ENCODE data around the gene KLF9.

Gene KLF9

GRCh38 chr9:70448919-70449318, 34.5 kb upstream of the KLF9 start:
- H3K79me2 ChIP-seq (ENCODE audit: insufficient read depth, low read length): no peaks in the 10 kb centered on the region

GRCh38 chr9:70444904-70445303, 30.4 kb upstream of the KLF9 start:
- no peak for TF ChIP-seq EZH2 (IDR thresholded peaks at IDR 0.05; ENCODE audit: borderline replicate concordance, low read length)
- TF ChIP-seq, protein P1, sequence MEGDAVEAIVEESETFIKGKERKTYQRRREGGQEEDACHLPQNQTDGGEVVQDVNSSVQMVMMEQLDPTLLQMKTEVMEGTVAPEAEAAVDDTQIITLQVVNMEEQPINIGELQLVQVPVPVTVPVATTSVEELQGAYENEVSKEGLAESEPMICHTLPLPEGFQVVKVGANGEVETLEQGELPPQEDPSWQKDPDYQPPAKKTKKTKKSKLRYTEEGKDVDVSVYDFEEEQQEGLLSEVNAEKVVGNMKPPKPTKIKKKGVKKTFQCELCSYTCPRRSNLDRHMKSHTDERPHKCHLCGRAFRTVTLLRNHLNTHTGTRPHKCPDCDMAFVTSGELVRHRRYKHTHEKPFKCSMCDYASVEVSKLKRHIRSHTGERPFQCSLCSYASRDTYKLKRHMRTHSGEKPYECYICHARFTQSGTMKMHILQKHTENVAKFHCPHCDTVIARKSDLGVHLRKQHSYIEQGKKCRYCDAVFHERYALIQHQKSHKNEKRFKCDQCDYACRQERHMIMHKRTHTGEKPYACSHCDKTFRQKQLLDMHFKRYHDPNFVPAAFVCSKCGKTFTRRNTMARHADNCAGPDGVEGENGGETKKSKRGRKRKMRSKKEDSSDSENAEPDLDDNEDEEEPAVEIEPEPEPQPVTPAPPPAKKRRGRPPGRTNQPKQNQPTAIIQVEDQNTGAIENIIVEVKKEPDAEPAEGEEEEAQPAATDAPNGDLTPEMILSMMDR (IDR thresholded peaks at IDR 0.05; ENCODE audit: low read length): no peak
- Histone ChIP-seq H3K9ac (ENCODE audit: low read length) (no peak overlapping the region), H3K4me2 (ENCODE audit: low read length) (no peak overlapping the region), H3K27ac (ENCODE audit: low read depth, low read length, poor library complexity, severe bottlenecking) (no peak overlapping the region), H3K9me3 (ENCODE audit: low read length) (no peaks in the 10 kb centered on the region), H3K36me3 (ENCODE audit: insufficient read depth, low read length) (no peaks in the 10 kb centered on the region), H3F3A (ENCODE audit: insufficient read depth, low read length) (no peaks in the 10 kb centered on the region), H2AFZ (ENCODE audit: low read length) (no peak overlapping the region), H3K4me1 (ENCODE audit: insufficient read depth, low read length, severe bottlenecking) (no peaks in the 10 kb centered on the region), H3K27me3 (ENCODE audit: insufficient read depth, low read length) (no peaks in the 10 kb centered on the region), H3K4me3 (ENCODE audit: low read depth, low read length, poor library complexity, severe bottlenecking) (no peak overlapping the region), H3K79me2 (ENCODE audit: insufficient read depth, low read length) (no peaks in the 10 kb centered on the region), H3K9me2 (ENCODE audit: low read depth, low read length) (no peaks in the 10 kb centered on the region), H4K20me1 (ENCODE audit: insufficient read depth, low read length) (no peaks in the 10 kb centered on the region)

More at GRCh38 chr9:70448919-70449318, 34.5 kb upstream of the KLF9 start:
- no peaks in the 10 kb centered on the region for H3K4me1 ChIP-seq (ENCODE audit: insufficient read depth, low read length, severe bottlenecking)
- H3F3A ChIP-seq (ENCODE audit: insufficient read depth, low read length): no peaks in the 10 kb centered on the region
- no peaks in the 10 kb centered on the region for H3K27me3 ChIP-seq (ENCODE audit: insufficient read depth, low read length)
- no peak overlapping the region for H3K27ac ChIP-seq (ENCODE audit: low read depth, low read length, poor library complexity, severe bottlenecking)
- TF ChIP-seq, protein P1 (IDR thresholded peaks at IDR 0.05; ENCODE audit: low read length): no peak
- no peak for TF ChIP-seq EZH2 (IDR thresholded peaks at IDR 0.05; ENCODE audit: borderline replicate concordance, low read length)
- H3K9me2 ChIP-seq (ENCODE audit: low read depth, low read length): no peaks in the 10 kb centered on the region
- no peak overlapping the region for H2AFZ ChIP-seq (ENCODE audit: low read length)
- H3K4me2 ChIP-seq (ENCODE audit: low read length): no peak overlapping the region
- no peaks in the 10 kb centered on the region for H3K9me3 ChIP-seq (ENCODE audit: low read length)
- no peak overlapping the region for H3K4me3 ChIP-seq (ENCODE audit: low read depth, low read length, poor library complexity, severe bottlenecking)
- no peak overlapping the region for H3K9ac ChIP-seq (ENCODE audit: low read length)
- H4K20me1 ChIP-seq (ENCODE audit: insufficient read depth, low read length): no peaks in the 10 kb centered on the region
- no peaks in the 10 kb centered on the region for H3K36me3 ChIP-seq (ENCODE audit: insufficient read depth, low read length)

DNA sequence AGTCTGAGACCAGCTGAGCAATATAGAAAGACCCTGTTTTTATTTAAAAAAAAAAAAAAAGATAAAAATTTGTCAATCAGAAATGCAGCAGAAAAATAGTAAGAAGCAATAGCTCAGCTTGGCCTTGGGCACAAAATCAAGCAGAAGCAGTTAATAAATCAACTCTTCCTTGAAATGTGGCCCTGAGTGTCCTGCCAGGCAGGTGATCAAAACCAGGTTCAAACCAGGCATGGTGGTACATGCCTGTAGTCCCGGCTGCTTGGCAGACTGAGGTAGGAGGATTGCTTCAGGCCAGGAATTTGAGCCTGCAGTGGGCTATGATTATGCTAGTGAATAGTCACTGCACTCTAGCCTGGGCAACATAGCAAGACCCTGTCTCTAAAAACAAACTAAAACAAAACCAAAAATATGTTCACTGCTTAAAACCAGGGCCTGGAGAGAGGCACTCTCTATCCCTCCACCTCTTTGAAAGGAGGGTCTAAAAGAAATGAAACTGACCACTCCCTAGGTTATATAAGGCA, 27.9 kb upstream of the KLF9 start:
- Histone ChIP-seq H3K9ac (ENCODE audit: low read length) (no peak overlapping the region), H3K4me2 (ENCODE audit: low read length) (no peak overlapping the region), H3K36me3 (ENCODE audit: insufficient read depth, low read length) (no peaks in the 10 kb centered on the region), H3K9me3 (ENCODE audit: low read length) (no peaks in the 10 kb centered on the region), H3K79me2 (ENCODE audit: insufficient read depth, low read length) (no peaks in the 10 kb centered on the region), H3K27ac (ENCODE audit: low read depth, low read length, poor library complexity, severe bottlenecking) (no peak overlapping the region), H3K27me3 (ENCODE audit: insufficient read depth, low read length) (no peaks in the 10 kb centered on the region), H3K4me1 (ENCODE audit: insufficient read depth, low read length, severe bottlenecking) (no peaks in the 10 kb centered on the region), H3K4me3 (ENCODE audit: low read depth, low read length, poor library complexity, severe bottlenecking) (no peak overlapping the region), H3F3A (ENCODE audit: insufficient read depth, low read length) (no peaks in the 10 kb centered on the region), H2AFZ (ENCODE audit: low read length) (no peak overlapping the region), H3K9me2 (ENCODE audit: low read depth, low read length) (no peaks in the 10 kb centered on the region), H4K20me1 (ENCODE audit: insufficient read depth, low read length) (no peaks in the 10 kb centered on the region)
- no peak for TF ChIP-seq EZH2 (IDR thresholded peaks at IDR 0.05; ENCODE audit: borderline replicate concordance, low read length)
- TF ChIP-seq, protein P1 (IDR thresholded peaks at IDR 0.05; ENCODE audit: low read length): no peak
